Forelimb muscle (tissue), 1 donor: ENCODE data around the gene ANKFN1. TPM values are rescaled to one million over a fixed set of nuclear protein-coding genes. Genes with fewer than 3 reads are reported as not detected.
"Not testable (repeated sequence)": the region's sequence is repeated elsewhere in the genome, so short reads cannot be mapped to it uniquely, and the experiment has no call there.

ENCODE experiments used
- DNase-seq: peaks from one replicate; pipeline ENCODE4 v3.0.0-alpha.2; 2013; ENCODE audit warnings: low read depth
- polyA plus RNA-seq: library from polyadenylated mRNA; unstranded; fragments of 120-200 nt; gene quantifications from one replicate; pipeline ENCODE4 v1.2.1, GENCODE V29; 2013; ENCODE audit not compliant: insufficient read length

Gene ANKFN1
- polyA plus RNA-seq, 1 donor: 2.8 TPM

DNA sequence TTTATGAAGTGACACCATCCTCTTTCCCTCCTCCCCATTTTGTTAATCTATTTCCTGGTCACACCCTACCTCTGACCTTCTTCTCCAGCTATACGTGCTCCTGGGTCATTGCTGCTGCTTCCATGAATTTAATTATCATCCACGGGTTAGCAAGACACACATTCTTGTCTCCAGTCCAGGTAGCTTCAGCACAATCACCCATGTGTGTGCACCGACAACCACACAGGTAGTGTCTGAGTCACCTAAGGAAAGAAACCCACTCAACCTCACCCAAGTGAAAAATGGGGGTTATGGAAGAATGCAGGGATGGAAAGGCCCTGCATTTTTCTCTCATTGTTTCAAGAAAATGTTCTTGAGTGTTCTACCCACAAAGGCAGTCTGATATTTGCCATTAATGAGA is 135.5 kb downstream of the ANKFN1 start:
- DNase-seq: not testable (repeated sequence)

DNA sequence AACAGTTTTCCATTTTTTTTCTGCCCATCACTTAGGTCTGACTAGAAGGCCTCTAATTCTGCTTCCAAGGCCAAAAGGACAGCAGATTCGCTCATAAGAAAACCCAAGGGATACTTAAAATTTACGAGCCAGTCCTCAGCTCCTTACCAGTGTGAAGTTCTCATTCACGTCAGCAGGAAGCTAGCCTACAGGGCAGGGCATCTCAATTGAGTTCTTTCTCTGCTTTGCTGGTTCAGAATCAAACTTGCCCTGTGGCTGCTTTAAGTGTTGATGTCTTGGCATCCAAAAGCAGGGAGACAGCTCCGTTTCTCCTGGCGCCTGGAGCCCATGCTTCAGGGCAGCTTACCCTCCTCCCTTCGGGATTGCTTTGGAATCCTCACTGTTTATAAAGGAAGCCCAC is 136.0 kb downstream of the ANKFN1 start:
- no peak for DNase-seq

DNA sequence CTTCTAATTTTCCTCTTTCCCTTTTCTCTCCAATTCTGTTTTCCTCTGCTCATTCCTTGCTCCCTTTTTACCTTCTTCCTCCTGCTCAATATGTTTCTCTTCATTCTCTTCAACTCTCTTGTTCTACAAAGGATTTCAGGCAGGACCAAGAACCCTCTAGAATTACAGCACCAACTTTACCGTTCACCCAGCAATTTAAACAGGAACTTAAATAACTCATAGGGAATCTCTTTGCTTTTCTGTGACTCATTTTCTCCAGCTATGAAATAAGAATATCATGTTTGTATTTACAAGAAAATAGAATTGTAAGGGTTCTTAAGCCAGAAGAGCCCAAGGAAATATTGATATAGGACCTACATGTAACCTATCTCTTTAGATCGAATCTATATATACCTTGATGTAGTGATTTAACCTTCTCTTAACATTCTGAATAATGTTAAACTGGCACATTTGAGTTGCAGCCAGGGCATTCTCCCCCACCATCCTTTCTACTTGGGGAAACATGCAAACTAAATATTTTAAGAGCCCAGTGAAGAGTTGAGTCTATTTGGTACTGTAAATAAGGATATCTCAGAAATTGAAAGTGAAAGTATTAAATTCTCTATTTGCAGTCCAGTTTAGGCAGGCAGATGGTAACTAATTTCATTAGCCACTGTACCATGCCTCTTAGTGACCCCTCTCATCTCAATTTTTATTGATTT is 137.0 kb downstream of the ANKFN1 start:
- no peak for DNase-seq

DNA sequence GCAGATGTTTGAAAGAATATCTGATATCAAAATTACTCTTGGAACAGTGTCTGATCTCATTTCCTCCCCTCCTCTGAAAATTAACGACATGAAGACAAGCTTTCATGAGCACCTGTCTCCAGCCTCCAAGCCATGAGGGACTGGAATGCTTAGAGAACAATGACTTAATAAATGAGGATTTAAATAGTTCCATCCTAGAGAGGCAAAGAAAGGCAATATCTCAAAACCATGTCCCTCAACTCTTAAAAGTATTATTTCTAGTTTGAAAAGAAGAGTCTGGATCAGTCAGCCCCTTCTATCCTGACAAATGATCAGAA is 137.5 kb downstream of the ANKFN1 start:
- DNase-seq: no peak

DNA sequence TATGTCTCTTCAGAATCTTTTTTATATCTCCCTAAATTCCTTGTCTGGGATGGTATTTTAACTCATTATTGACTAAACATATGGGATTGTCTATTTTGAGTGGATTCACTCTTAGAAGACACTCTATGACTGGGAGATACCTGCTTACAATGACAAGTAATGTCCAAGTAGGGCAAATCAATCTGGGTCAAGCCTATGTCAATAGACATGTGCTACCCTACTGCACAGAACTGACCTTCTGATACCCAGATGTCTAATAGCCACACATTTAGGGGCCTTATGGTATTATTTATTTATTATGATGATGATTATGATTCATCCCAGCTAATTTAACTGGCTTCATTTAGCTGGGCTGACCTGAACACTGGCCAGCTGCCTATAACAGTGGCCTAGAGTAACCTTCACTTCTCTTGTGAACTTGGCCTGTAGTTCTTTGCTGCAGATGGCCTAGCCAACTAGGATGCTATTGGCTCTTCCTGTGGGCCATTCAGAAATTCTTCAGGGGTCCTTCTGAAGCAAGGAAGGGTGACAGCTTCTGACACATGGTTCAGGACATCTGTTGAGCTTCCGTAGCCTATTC is 138.0 kb downstream of the ANKFN1 start:
- no peak for DNase-seq

DNA sequence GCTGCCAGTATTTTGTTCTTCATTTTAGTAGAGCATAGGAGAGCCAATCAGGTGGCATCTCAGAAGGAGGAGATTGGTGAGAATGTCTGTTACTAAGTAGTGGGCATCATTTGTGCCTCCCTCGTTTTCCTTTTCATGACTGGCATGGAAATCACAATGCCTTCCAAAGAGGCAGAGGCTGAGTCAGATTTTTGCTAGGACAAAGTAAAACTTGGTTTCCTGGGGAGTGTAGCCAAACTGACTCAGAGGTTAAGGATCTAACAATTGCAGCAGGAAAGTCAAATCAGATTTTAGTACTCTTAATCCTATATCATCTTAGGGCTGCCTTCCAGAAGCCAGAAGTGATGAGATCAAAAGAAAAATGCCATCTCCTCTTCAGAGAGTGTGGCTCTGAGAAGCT is 138.7 kb downstream of the ANKFN1 start:
- DNase-seq: no peak

DNA sequence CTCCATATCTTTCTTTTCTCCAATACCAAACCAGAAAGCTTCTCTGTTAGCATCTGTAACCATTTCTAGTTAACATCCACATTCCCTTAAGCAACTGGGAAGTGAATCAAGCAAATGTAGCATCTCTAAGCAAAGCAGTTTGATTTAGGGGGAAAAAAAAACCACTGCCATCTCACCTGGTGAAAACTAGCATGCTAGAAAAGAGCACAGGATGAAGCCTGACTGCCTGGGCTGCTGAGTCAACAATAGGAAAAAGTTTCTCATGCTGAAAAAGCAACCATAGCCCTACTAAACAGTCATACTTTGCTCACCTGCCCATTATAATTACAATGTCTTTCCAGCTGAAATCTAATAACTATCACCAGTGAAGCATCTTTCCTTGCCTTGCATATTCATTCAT is 139.3 kb downstream of the ANKFN1 start:
- DNase-seq: no peak

DNA sequence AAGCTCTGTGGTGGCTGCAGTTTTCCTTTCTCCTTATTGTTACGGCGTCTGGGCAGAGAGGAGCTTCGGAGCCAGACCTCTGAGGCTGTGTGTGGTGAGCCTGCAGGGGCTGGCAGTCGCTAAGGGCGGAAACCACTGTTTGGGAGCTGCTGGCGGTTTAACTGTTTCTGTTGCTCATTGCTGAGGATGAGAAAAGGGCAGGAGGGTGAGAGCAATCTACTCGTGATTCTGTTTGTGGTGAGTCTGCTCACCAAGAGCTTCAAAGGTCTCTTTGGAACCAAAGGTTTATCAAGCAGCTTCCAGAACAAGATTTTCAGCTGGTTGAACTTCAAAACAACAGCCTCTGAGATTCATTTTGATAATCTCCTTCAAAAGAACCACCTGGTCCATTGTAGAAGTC is 143.9 kb downstream of the ANKFN1 start:
- DNase-seq: no peak

DNA sequence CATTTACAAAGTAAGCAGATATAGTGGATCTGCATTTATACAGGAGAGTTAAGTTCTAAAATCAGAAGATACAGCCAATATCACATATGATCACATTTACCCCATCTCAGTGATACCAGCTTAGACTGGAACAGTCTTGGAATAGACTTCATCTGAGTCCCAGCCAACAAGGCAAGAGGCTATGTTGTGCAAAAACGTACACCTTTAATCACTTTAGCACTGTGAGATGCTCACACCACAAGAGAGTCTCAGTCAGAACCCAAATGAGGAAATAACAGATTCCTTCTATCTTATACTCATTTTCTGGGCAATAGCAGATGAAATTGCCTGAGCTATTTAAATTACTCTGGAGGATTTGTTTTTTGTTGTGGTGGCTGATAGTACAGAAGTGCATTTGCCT is 145.6 kb downstream of the ANKFN1 start:
- DNase-seq: no peak

DNA sequence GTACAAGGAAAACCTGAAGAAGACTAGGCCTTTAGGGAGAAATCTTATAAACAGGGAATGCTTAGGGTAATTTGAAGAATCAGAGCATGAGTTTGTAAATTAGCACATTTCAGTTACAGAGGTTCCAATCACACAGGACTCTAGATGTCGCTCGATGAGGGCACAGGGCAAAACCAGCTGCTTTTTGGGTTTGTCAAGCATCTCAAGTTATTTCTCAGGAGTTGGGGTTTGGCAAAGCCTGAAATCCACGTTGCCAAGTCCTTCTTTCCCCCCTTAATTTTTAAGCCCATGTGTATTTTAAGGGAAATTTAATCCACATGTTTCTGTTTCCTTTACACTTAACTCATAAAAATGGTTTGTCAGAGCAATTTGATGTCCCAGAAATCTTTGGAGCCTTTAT is 146.9 kb downstream of the ANKFN1 start:
- DNase-seq: no peak

DNA sequence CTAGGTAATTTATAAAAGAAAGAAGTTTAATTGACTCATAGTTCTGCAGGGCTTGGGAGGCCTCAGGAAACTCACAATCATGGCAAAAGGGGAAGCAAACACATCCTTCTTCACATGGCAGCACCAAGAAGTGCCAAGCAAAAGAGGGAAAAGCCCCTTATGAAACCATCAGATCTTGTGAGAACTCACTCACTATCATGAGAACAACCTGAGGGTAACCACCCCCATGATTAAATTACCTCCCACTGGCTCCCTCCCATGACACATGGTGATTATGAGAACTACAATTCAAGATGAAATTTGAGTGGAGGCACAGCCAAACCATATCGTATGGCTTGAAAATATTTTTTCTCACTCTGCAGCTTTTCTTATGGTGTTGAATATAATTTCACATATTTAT is 151.7 kb downstream of the ANKFN1 start:
- DNase-seq: no peak

DNA sequence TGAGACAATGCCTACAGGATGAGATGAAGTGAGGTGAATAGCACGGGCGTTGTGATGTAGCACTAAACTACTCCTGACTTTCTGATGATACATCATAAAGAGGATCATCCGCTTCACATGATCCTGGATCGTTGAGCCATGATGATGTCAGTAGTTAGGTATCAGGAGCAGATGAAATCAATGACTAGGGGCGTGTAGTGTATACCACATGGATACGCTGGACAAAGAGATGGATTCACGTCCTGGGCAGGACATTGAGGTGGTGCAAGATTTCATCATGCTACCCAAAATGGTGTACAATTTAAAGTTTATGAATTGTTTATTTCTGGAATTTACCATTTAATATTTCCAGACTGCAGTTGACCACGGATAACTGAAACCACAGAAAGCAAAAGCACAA is 156.6 kb downstream of the ANKFN1 start:
- no peak for DNase-seq

DNA sequence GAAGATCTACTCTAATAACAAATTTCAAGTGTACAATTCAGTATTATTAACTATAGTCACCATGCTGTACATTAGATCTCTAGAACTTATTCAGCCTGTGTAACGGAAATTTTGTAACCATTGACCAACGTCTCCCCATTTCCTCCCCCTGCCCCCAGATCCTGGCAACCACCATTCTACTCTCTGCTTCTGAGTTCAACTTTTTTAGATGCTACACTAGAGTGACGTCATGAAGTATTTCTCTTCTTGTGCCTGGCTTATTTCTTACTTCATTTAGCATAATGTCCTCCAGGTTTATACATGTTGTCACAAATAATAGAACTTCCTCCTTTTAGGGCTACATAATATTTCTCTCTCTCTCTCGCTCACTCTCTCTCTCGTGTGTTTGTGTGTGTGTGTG is 157.5 kb downstream of the ANKFN1 start:
- no peak for DNase-seq

DNA sequence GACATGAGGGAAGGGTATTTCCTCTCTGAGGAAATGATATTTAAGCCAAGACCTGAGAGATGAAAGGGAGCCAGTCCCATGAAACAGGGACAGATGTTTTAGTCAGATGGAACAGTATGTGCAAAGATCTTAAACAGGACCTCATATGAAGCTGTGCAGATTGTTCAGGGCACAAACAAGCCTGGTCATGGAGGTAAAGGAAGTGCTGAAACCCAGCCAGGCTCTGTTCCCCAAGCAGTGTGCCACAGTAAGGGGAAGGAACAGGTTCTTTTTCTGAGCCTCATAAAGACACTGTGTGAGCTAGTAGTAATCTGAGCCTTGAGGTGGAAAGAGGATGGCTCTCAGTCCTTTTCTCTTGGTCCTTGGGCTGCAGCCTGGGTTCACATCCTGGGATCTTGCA is 159.9 kb downstream of the ANKFN1 start:
- DNase-seq: no peak

DNA sequence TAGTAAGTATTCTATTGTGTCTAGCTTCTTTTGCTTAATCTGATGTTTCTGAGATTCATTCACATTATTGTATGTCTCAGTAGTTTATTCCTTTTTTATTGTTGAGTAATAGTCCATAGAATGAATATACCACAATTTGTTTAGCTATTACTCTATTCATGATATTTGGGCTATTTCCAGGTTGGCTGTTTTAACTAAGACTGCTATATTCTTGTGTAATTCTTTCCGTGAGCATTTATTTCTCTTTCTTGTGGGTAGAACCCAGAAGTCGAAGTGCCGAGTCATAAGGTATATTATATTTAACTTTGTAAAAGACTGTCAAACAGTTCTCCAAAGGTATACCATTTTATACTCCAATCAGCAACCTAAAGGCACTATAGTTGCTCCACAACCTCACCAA is 160.8 kb downstream of the ANKFN1 start:
- no peak for DNase-seq

DNA sequence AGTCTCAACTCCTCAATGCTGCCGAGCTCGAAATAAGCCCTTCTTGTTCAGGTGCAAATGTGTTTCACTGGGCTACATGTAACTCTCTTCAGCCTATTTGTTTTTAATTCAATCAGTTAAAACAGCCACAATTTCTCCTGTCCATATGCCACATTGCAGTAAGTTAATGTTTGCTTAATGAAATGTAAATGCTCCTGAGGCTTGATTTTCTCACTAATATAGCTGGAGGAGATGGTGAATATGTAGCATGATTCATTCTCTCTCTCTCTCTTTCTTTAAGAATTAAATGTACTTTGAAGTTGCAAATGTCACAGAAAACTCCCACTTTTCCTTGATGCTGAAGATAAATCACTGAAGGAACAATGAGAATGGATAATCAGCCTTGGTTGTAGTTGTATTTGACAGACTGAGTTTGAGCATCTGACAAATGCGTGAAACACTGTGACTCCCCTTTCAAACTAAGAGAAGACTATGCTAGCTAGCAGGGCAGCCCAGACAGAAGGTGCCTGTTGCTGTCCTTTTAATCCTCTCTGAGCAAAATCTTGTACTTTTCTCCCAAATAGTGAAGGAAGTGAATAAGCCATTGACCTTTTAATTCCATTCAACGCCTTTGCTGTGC is 161.8 kb downstream of the ANKFN1 start:
- DNase-seq: no peak

DNA sequence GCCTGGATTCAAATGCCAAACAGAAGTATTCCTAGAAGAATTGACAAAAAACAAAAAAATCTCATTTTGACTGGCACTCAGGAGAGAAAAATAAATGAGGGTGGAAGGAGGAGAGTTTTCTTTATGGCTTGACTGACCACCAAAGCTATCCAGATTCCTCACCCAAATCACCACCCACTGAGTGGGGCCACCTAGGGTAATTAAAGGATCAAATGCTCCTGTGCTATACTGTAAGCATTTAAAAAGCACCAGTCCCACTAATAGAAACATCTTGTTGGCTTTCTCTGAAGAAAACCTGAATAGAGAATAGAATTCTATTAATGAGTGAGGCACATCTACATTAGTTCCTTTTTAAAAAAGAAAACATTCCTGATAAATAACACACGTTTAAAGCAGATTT is 163.3 kb downstream of the ANKFN1 start:
- DNase-seq: no peak

DNA sequence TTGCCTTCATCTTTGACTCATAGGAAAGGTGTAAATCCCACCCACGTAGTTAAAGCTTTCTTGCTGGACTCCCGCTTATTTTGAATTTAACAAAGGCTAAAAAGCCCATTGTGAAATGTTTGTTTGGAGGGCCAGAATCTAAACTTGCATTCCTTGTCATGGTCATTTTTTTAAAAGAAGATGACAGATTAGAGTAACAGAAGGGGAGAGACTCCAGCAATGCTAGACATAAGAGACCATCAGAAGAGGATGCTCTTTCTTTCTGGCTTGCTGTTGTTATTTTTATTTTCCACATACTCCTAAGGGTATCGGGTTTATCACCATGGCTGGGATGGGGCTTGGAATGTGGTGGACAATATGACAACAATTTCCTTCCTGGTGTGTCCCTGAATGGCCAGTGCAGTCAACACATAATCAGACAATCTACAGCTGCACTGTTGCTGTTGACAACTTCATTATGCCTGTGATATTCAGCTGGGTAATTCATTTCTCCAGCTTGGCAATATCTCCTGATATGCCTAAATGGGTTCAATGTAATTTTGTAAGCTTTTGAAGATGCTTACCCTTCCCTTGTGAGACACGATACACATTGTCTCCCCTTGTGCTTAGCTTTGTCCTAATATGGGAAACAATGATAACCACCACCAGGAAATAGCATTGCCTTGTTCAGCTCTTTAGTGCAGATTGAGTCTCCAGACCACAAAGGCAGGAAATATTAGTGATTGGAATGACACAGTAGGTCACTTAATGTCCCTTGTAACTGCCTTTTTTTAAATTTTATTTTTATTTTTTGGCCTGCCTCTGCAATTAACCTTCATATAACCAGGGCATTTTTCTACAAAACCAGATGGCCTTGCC is 164.3 kb downstream of the ANKFN1 start:
- DNase-seq: no peak

DNA sequence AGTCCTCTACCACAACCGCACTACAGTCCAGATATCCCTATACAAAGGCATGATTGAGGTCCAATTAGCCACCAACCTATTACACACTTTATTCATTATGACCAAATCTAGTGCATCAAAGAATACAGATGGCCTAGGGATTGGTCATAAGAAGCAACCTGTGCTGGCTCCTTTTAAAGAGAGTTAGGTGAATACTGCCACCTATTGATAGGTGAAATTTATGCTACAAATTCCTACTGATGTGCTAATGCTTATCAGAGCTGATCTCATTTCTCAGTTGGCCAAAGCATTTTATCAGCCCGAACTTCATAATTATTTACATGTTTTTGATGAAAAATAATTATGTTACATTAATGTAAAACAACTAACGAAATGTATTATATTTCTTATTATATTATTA is 166.3 kb downstream of the ANKFN1 start:
- DNase-seq: no peak

DNA sequence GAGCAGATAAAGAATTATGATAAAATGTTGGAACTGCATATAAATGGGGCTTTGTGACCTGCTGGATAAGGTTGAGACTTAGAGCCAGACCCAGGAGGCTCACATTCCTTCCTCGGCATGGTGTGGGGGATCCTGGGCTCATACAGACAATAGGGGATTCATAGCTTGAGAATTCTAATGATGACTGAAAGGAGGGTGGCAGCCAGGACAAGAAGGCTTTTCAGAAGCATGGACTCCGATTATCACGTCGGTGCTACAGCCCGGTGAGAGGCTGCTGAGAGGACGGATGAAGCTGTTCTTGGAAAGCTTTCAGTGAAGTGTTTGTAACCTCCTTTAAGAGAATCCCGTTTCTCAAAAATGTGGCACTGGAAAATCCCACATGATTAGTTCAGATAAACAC is 167.2 kb downstream of the ANKFN1 start:
- DNase-seq: no peak

DNA sequence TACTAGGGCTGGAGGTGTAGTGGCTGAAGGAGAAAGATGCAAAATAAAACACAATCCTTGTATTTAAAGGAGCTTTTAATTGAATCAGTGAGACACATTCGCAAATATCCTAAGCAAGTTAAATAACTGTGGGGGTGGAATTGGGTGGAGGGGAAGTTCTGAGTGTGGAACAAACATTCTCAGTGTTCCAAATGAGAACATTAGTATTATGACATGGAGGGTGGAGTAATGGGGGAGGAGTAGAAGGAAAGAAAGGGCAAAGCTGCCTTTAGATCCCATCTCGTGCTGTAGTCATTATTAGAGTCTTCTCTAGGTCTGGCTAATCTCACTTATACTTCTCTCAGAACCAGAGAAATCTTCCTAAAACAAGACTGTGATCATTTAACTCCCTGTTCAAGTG is 169.7 kb downstream of the ANKFN1 start:
- DNase-seq: no peak

DNA sequence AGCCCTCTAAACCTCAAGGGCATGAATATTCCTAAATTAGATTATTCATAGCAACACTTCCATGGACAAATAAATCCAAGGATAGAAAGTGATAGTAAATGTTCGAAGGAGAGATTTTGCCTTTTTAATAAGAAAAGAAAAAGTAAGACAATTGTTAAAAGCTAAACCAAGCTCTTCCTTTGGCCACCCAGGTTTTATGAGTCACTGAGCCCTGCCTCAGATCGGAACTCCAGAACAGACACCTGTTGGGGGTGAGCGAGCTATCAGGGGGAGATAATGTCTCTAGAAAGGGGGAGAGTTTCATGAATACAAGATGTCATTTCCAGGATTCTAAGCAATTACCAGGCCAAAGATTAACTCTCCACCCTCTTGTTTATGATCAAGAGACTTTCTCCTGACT is 171.4 kb downstream of the ANKFN1 start:
- DNase-seq: no peak
